HepG2 (cell line): Measurements from ENCODE around the gene CCDC136.

Experiments used
- CBX2 ChIP-seq, 2 experiments: fragments of 200-600 bp in 1 of 2; sonication (generic); formaldehyde crosslinking in 1 of 2; IDR thresholded peaks; 2 replicates each; pipeline versions ENCODE4 v1.7.0 to v1.8.1; 2018 to 2022; ENCODE audit warnings: low read depth in 2 of 2, low read length in 1 of 2, mild to moderate bottlenecking in 1 of 2, missing genetic modification reagents in 1 of 2
- CEBPB ChIP-seq: IDR thresholded peaks from 2 replicates; pipeline ENCODE4 v1.6.1; 2011; ENCODE audit warnings: low read depth, low read length, improper control_type of control experiment, borderline replicate concordance
- POLR2A ChIP-seq, 2 experiments: IDR thresholded peaks; 2 replicates each; pipeline ENCODE4 v1.6.1; 2011; ENCODE audit warnings: low read depth in 2 of 2, low read length in 2 of 2, mild to moderate bottlenecking in 1 of 2, moderate library complexity in 1 of 2; ENCODE audit not compliant: insufficient read depth in 1 of 2
- POLR2AphosphoS5 ChIP-seq: IDR thresholded peaks from 2 replicates; pipeline ENCODE4 v1.6.1; 2012; ENCODE audit warnings: low read depth, low read length
- SMC3 ChIP-seq: IDR thresholded peaks from 2 replicates; pipeline ENCODE4 v1.6.1; 2011; ENCODE audit warnings: low read length, improper control_type of control experiment
- YY1 ChIP-seq: IDR thresholded peaks from 2 replicates; pipeline ENCODE4 v1.6.1; 2011; ENCODE audit warnings: low read length, low read depth, moderate library complexity, mild to moderate bottlenecking; ENCODE audit not compliant: insufficient read depth, insufficient replicate concordance
- ZNF207 ChIP-seq: fragments of 450-650 bp; IDR thresholded peaks from 2 replicates; pipeline ENCODE4 v1.6.1; 2016; ENCODE audit warnings: antibody characterized with exemption, borderline replicate concordance
- ZNF24 ChIP-seq: fragments of 450-650 bp; IDR thresholded peaks from 2 replicates; pipeline ENCODE4 v1.6.1; 2017; ENCODE audit warnings: antibody characterized with exemption, mild to moderate bottlenecking
- TF ChIP-seq, protein P1 (sequence below): sonication (generic); formaldehyde crosslinking; conservative IDR thresholded peaks from 2 replicates; pipeline ENCODE4 v1.8.0; 2022; ENCODE audit warnings: low read depth, missing genetic modification reagents
- TF ChIP-seq, protein P2 (sequence below), 2 experiments: sonication (generic) in 1 of 2; formaldehyde crosslinking in 1 of 2; IDR thresholded peaks; 2 replicates each; pipeline versions ENCODE4 v1.5.1 to v1.6.1; 2011 to 2020; ENCODE audit warnings: borderline replicate concordance in 1 of 2, low read depth in 1 of 2, low read length in 1 of 2, mild to moderate bottlenecking in 1 of 2, missing genetic modification reagents in 1 of 2, moderate library complexity in 1 of 2
- TF ChIP-seq, protein P3 (sequence below): sonication (generic); formaldehyde crosslinking; IDR thresholded peaks from 2 replicates; pipeline ENCODE4 v1.4.0; 2020; ENCODE audit warnings: missing genetic modification reagents
- TF ChIP-seq, protein P4 (sequence below): sonication (generic); formaldehyde crosslinking; IDR thresholded peaks from 2 replicates; pipeline ENCODE4 v1.4.0; 2020; ENCODE audit warnings: missing genetic modification reagents, borderline replicate concordance

DNA sequence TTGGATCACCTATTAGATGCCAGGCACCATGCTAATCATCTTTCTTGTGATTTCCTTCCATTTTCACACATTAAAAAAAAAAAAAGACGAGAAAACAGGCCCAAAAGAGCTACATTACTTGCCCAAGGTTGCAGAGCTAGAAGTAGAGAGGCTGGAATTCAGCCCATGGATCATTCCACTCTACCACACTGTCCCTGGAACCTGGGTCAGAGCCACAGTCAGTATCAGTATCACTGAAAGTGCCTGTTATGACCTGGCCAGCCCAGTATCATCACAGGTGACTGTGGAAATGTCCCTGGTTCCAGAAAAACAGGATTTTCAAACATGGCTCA lies 35.1 kb downstream of the CCDC136 start:
- TF ChIP-seq ZNF207 (no peak), POLR2A (IDR thresholded peaks at IDR 0.05; ENCODE audit: insufficient read depth in 1 of 2, low read depth in 2 of 2, low read length in 2 of 2) (no peak), POLR2AphosphoS5 (no peak), ZNF24 (no peak), CEBPB (no peak), CBX2 (IDR thresholded peaks at IDR 0.05; ENCODE audit: low read depth, low read length) (no peak), CBX2 (CRISPR knock-in tag; IDR thresholded peaks at IDR 0.05; ENCODE audit: low read depth) (no peak), SMC3 (no peak), YY1 (no peak)
- TF ChIP-seq, protein P1, sequence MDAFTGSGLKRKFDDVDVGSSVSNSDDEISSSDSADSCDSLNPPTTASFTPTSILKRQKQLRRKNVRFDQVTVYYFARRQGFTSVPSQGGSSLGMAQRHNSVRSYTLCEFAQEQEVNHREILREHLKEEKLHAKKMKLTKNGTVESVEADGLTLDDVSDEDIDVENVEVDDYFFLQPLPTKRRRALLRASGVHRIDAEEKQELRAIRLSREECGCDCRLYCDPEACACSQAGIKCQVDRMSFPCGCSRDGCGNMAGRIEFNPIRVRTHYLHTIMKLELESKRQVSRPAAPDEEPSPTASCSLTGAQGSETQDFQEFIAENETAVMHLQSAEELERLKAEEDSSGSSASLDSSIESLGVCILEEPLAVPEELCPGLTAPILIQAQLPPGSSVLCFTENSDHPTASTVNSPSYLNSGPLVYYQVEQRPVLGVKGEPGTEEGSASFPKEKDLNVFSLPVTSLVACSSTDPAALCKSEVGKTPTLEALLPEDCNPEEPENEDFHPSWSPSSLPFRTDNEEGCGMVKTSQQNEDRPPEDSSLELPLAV (CRISPR knock-in tag), result no peak
- TF ChIP-seq, protein P2, sequence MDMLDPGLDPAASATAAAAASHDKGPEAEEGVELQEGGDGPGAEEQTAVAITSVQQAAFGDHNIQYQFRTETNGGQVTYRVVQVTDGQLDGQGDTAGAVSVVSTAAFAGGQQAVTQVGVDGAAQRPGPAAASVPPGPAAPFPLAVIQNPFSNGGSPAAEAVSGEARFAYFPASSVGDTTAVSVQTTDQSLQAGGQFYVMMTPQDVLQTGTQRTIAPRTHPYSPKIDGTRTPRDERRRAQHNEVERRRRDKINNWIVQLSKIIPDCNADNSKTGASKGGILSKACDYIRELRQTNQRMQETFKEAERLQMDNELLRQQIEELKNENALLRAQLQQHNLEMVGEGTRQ (IDR thresholded peaks at IDR 0.05; ENCODE audit: low read depth, low read length), result no peak
- TF ChIP-seq, protein P2 (CRISPR knock-in tag; IDR thresholded peaks at IDR 0.05; ENCODE audit: borderline replicate concordance), result no peak
- TF ChIP-seq, protein P3, sequence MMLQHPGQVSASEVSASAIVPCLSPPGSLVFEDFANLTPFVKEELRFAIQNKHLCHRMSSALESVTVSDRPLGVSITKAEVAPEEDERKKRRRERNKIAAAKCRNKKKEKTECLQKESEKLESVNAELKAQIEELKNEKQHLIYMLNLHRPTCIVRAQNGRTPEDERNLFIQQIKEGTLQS (CRISPR knock-in tag), result no peak
- TF ChIP-seq, protein P4, sequence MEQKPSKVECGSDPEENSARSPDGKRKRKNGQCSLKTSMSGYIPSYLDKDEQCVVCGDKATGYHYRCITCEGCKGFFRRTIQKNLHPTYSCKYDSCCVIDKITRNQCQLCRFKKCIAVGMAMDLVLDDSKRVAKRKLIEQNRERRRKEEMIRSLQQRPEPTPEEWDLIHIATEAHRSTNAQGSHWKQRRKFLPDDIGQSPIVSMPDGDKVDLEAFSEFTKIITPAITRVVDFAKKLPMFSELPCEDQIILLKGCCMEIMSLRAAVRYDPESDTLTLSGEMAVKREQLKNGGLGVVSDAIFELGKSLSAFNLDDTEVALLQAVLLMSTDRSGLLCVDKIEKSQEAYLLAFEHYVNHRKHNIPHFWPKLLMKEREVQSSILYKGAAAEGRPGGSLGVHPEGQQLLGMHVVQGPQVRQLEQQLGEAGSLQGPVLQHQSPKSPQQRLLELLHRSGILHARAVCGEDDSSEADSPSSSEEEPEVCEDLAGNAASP (CRISPR knock-in tag), result no peak
